Dermis microvascular lymphatic vessel endothelial cell (primary cell): ENCODE data around the gene CHD9. TPM values are rescaled to one million over a fixed set of nuclear protein-coding genes. Genes with fewer than 3 reads are reported as not detected.

ENCODE experiments used
- DNase-seq, 2 donors: peaks; one replicate each; pipeline versions ENCODE4 v3.0.0 to v3.0.0-alpha.2; 2010; ENCODE audit warnings: low read depth in 2 of 2
- total RNA-seq: library from RNA; depleted of rRNA; stranded (reverse); fragments of >200 nt; gene quantifications from 2 replicates; pipeline ENCODE4 v1.2.1, GENCODE V29; 2014

Gene CHD9
- total RNA-seq, 1 donor from 2014 or later = 24.0 TPM

DNA sequence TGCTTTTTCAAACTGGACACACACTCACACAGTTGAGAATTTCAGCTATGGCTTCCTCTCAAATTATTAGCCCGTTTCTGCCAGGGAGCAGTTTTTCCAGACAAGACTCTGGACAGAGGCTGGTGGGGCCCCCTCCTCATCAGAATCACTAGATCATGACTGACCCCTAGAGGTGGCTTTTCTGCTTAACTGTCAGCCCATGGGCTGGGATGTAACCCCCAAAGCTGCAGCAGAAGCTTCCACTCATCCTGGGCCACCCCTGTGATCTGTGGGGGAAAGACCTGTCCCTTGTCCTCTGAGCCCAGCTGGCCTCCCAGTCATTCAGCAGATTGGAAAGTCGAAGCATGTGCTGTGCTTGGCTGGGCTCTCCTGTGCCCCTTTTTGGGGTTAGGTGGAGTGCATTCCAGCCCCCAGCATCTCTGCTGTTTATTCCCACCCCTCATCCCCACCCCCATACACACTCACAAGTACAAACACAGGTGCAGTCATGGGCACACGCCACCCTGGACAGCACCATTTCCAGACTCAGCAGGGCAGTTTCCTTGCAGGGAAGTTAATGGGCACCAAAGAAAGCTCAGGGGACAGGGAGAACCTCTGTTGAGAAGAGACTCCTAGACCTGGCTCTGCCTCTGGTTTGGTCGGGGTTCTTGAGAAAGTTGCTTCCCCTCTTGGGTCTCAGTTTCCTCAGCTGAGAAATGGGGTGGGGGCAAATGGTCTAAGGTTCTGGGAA, 301.9 kb downstream of the CHD9 start:
- DNase-seq = no peak

DNA sequence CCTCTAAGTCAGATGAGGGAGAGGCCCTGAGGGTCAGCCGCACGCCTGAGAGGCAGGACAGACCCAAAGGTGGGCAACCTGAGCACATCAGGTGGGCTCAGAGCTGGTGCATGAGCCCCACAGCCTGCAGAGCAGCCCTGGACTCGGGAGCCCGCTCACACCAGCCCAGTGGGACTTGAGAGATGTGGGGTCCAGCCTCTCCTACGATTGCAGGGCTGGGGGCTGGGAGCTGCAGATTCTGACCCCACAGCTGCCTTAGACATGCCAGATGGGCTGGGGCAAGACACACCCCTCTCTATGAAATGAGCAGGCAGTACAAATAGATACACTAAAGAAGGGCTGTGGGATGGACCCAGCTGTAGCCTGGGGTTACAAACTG, 302.4 kb downstream of the CHD9 start:
- DNase-seq = no peak

DNA sequence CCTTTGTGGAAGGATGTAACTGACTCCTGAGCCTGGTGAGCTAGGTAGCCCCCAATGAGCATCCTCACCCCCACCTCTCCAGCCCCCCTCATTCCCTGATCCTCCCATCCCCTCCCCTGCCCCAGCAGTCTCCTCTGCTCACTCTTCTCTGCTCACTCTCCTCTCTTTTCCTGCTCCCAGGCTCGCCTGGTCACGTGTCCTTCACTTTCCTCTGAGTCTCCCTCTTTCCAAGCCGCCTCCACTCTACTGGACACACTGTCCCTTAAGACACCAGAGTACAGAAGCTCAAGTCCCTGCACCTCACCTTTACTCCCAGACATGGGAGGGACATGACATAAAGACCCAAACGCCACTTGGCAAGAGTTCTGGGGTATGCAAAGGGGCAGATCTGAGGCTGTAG, 303.2 kb downstream of the CHD9 start:
- no peak for DNase-seq

DNA sequence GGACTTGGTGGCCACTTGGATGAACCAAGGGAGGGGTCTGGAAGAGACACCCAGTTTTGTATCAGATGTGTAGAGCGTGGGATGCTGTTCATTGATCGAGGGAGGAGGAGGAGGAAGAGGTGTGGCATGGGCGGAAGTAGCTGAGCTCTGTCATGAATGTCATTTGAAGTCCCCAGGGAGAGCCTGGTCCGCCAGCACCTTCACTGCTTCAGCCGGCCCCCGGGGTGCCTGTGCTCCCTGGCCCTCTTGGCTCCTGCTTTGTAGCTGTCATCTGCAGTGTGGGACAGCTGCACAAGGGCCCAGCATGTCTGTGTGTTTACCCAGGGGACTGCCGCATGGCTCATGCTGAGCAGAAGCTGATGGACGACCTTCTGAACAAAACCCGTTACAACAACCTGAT, 304.1 kb downstream of the CHD9 start:
- DNase-seq = no peak

DNA sequence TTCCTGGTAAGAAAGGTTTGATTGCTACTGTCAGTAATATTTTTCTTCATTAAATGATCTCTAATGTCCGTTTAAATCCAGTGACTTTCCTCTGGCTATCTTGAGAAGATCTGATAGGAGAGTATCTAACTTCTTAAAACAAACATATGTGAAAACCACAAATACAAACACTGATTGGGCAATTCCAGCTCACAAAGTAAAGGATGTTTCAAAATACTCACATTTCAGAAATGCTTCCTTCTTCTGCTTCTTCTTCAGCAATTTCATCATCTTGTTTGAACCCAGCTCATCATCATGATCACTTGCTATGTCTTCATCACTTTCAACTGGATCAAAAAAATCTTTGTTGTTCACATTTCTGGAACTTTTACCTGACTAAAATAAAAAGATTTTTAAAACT, 315.1 kb downstream of the CHD9 start:
- DNase-seq = no peak

DNA sequence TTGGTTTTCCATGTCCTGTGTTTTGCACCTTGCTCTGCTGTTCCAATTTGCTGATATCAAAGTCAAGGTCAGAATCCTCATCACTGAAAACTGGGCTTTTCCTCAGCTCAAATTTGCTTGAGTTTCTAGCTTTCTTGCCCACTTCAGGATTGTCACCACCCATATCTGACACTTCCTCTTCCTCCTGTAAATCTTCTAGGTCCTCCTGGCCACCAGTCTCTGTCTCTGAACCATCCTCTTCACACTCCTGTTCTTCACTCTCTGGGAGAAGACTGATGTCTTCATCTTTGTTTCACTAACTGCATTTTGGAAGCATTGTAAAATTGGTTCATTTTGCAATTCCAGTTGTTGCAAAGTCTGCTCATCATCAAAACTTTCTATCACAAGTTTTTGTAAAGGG, 316.0 kb downstream of the CHD9 start:
- DNase-seq = no peak

DNA sequence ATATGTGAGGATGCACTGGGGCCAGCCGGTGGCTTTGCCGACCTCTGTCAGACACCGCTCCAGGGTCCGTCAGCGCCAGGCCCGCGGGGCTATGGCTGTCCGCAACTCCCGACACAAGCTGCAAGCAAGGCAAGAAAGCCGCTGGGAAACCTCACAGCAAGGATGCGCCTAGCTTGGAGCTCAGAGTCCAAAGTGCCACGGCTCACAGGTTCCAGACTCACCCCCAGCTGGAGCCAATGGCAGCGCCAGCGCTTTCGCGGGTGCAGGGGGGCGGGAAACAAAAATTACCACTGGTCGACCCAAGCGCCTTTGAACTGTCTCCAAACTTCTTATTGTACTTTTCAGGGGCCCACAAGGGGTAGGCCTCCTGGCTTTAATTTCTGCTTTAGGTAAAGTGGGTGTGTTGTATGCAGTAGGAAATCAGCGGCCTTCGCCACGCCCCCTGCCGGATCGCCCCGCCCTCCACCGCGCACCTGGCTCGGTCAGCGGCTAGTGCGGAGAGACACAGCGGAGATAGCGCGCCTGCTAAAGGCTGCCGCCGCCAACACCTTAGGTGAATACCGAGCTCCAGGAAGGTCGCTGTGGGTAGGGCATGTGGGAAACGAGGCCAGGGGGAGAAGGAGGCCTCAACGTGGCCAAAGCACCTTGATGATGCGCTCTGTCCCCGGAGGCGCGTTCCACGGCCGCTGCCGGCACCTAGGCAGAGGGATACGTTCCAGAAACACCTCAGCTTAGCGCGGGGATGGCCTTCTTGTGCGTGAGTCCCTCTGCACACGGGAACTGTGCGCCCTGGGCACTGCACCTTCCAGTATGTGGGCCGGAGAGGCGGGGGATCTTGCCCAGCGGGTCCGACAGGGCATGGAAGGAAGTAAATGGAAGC, 318.4 kb downstream of the CHD9 start:
- no peak for DNase-seq

DNA sequence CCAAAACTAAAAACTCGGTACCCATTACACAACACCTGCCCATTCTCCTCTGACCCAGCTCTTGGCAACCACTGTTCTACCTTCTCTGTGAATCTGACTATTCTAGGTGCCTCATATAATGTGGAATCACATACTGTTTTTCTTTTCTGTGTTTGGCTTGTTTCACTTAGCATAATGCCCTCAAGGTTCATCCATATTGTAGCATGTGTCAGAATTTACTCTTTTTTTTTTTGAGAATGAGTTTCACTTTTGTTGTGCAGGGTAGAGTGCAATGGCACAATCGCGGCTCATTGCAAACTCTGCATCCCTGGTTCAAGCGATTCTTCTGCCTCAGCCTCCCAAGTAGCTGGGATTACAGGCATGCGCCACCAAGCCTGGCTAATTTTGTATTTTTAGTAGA, 320.0 kb downstream of the CHD9 start:
- no peak for DNase-seq

DNA sequence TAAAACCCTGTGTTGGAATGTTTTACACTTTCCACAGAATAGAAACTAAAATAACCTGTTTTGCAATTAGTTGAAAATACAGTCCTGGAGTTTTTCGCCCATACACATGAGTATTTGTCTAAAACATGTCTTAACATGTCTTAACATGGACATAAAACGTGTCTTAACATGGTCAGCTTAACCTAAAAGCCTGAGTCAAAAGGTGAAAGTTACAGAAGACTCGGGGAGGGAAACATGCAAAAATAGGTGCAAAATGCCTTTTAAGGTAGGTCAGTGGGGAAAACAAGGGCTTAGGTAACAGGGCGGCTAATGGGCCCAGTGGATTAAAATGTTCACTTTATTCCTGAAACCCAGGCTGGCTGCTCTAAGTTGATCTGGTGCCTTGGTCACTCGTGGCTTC, 323.3 kb downstream of the CHD9 start:
- no peak for DNase-seq

Other genes with a start within 250 kb of the CHD9 start
- gene CHD9NB, start 2.1 kb upstream of the CHD9 start, total RNA-seq = 0.13 and 0.39 TPM in 2 replicates